ENCODE results near the gene TRIM40. TPM values are rescaled to one million over a fixed set of nuclear protein-coding genes. Genes with fewer than 3 reads are reported as not detected.

TRIM40 gene
- total RNA-seq, 1 donor from 2014 or later = not detected

DNA sequence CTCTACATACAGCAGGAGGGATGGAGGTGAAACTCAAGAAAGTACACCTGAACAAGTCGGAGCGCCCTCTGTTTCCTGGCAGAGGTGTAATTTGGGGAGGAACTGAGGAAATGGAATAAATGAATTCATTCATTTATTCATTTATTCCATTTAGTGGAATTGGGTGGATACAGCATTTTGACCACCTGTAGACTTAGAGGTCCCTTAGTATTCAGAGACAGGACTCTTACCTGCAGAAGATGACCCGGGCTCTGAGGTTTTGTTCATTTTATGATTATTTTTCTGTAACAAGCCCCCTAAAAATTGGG, 32.1 kb upstream of the TRIM40 start:
- Mint-ChIP-seq H3K36me3 (ENCODE audit: low read depth) (no peaks in the 10 kb centered on the region), H3K27ac (peak overlapping the region; percentile 70), H3K27me3 (peaks cover 45% of the 10 kb centered on the region), H3K9me3 (no peaks in the 10 kb centered on the region), H3K4me1 (peaks cover 38% of the 10 kb centered on the region), H3K4me3 (peak overlapping the region; percentile 89)
- ATAC-seq (ENCODE audit: low read depth) = no peak
- CTCF ChIA-PET = interaction anchor here (0.9 to 5.7 kb wide), 12 partner anchors 9 to 350 kb away, joined by 3 to 138 read pairs (median 4); partner anchors contain the start of gene PPP1R11
- intact Hi-C loops (cut with micrococcal nuclease) = loop anchor here (1.0 to 5.0 kb wide), 7 partner anchors 27 to 293 kb away; partner anchors contain the start of genes PPP1R11 and TRIM26
- POLR2A ChIA-PET = interaction anchor here (0.6 to 2.6 kb wide), 10 partner anchors 16 to 1942 kb away, joined by 3 to 20 read pairs (median 4); partner anchors contain the start of genes POLR1H and PPP1R11
- TF ChIP-seq, protein P1, sequence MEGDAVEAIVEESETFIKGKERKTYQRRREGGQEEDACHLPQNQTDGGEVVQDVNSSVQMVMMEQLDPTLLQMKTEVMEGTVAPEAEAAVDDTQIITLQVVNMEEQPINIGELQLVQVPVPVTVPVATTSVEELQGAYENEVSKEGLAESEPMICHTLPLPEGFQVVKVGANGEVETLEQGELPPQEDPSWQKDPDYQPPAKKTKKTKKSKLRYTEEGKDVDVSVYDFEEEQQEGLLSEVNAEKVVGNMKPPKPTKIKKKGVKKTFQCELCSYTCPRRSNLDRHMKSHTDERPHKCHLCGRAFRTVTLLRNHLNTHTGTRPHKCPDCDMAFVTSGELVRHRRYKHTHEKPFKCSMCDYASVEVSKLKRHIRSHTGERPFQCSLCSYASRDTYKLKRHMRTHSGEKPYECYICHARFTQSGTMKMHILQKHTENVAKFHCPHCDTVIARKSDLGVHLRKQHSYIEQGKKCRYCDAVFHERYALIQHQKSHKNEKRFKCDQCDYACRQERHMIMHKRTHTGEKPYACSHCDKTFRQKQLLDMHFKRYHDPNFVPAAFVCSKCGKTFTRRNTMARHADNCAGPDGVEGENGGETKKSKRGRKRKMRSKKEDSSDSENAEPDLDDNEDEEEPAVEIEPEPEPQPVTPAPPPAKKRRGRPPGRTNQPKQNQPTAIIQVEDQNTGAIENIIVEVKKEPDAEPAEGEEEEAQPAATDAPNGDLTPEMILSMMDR (IDR thresholded peaks at IDR 0.05) = no peak
- DNase-seq = no peak

DNA sequence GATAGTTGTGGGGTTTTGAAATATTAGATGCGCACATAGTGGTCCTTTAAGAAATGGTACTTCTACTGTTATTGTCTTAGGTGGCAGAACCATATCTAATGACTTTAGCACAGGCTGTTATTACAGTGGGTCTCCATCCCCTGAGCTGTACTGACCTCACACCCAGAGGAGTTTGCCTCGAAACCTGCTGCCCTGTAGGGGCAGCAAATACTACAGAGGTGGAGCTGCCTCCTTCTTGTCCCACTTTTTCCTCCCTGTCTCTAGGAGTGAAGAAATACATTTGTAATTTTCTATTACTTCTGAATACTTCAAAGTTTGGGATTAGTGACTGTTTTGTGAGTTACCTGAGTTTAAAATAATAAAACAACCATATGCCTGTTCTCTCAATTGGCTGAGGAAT, 31.3 kb upstream of the TRIM40 start:
- Mint-ChIP-seq H3K36me3 (ENCODE audit: low read depth) (no peaks in the 10 kb centered on the region), H3K27me3 (peaks cover 42% of the 10 kb centered on the region), H3K9me3 (no peaks in the 10 kb centered on the region), H3K4me3 (no peak overlapping the region), H3K4me1 (peaks cover 37% of the 10 kb centered on the region), H3K27ac (no peak overlapping the region)
- ATAC-seq (ENCODE audit: low read depth) (no peak), DNase-seq (no peak)
- TF ChIP-seq, protein P1 (IDR thresholded peaks at IDR 0.05) = no peak
- intact Hi-C loops (cut with micrococcal nuclease) = loop anchor here (5.0 kb wide), 1 partner anchor 108 kb away; the partner anchor contains the start of gene TRIM26
- POLR2A ChIA-PET = interaction anchor here (1.3 to 2.3 kb wide), 2 partner anchors 17 to 38 kb away, joined by 3 to 7 read pairs; partner anchors contain the start of gene PPP1R11
- CTCF ChIA-PET = interaction anchor here (5.7 kb wide), 1 partner anchor 27 kb away, joined by 138 read pairs; no protein-coding TSS in a partner anchor

- Mint-ChIP-seq H3K4me3 (no peak overlapping the region), H3K9me3 (no peaks in the 10 kb centered on the region), H3K36me3 (ENCODE audit: low read depth) (no peaks in the 10 kb centered on the region), H3K27me3 (peaks cover 52% of the 10 kb centered on the region), H3K27ac (no peak overlapping the region), H3K4me1 (no peaks in the 10 kb centered on the region)
- ChIA-PET POLR2A (no interaction called here), CTCF (interaction anchor here (1.5 kb wide), 1 partner anchor 20 kb away, joined by 5 read pairs; no protein-coding TSS in a partner anchor)
- intact Hi-C loops (cut with micrococcal nuclease) = no loop called here
- TF ChIP-seq, protein P1 (IDR thresholded peaks at IDR 0.05) = no peak
- no peak for DNase-seq
- no peak for ATAC-seq (ENCODE audit: low read depth)
Measured at GRCh38 chr6:30111266-30111856, 24.6 kb upstream of the TRIM40 start.

GRCh38 chr6:30112402-30112994, 23.4 kb upstream of the TRIM40 start:
- no peaks in the 10 kb centered on the region for H3K36me3 Mint-ChIP-seq (ENCODE audit: low read depth)
- H3K4me1 Mint-ChIP-seq = no peaks in the 10 kb centered on the region
- no peak overlapping the region for H3K4me3 Mint-ChIP-seq
- no peak overlapping the region for H3K27ac Mint-ChIP-seq
- no peak for DNase-seq
- intact Hi-C loops (cut with micrococcal nuclease) = no loop called here
- no peaks in the 10 kb centered on the region for H3K9me3 Mint-ChIP-seq
- ATAC-seq (ENCODE audit: low read depth) = no peak
- ChIA-PET CTCF (interaction anchor here (1.1 kb wide), 1 partner anchor 11 kb away, joined by 3 read pairs; no protein-coding TSS in a partner anchor), POLR2A (no interaction called here)
- H3K27me3 Mint-ChIP-seq = peaks cover 48% of the 10 kb centered on the region
- TF ChIP-seq, protein P1 (IDR thresholded peaks at IDR 0.05) = no peak

DNA sequence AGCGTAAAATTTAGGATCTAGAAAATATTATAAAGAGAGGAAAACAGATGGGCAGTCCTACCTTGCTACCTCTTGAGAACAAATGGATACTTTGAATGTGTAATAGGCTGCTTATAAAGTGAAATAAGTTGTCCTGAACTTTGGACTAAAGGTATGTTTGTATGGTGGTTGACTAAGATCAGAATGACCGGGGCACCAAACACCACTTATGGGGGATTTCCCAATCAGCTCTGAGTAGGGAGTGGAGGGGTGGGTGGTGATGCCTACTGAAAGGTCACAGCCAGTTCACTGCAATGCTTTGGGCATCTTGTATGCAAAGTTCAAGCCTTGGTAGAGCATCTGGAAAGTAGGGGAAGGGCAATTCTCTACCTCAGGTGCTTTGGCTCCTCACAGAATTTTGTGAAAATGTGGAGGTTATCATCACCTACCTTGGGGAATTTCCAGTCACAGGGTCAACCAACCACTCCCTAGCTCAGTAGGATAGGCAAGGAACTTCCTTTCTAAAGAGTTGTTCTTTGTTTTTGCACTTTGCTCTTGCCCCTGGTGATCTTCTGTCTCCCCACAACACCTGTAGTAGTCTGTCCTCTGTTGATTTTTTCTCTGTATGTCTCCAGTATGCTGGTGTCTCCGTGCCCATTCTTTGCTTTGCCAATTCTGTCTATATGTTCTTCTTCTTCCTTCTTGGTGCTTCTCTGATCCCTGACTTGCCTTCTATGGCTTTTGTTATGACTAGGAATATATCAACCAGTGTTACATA, 22.8 kb upstream of the TRIM40 start, which contains the start of gene TRIM31:
TSS of gene TRIM31 (minus strand) at position 88 of the 757 bp plus-strand sequence. CDS start 285 bp downstream, outside the sequence.
- ChIA-PET POLR2A (no interaction called here), CTCF (interaction anchor here (1.1 kb wide), 1 partner anchor 11 kb away, joined by 3 read pairs; no protein-coding TSS in a partner anchor)
- Mint-ChIP-seq H3K36me3 (ENCODE audit: low read depth) (no peaks in the 10 kb centered on the region), H3K4me1 (no peaks in the 10 kb centered on the region), H3K9me3 (no peaks in the 10 kb centered on the region), H3K27ac (no peak within 1 kb of the TSS), H3K27me3 (peaks cover 46% of the 10 kb centered on the region), H3K4me3 (no peak within 1 kb of the TSS)
- ATAC-seq (ENCODE audit: low read depth) = no peak
- intact Hi-C loops (cut with micrococcal nuclease) = no loop called here
- TF ChIP-seq, protein P1 (IDR thresholded peaks at IDR 0.05) = no peak
- no peak for DNase-seq
